Gastrocnemius medialis (tissue), 4 donors: ENCODE results near the gene SPIRE2.

Experiments
- CTCF ChIP-seq, 5 experiments: fragments of 450-650 bp in 3 of 5; fragments of 200-600 bp in 2 of 5; sonication (generic) in 2 of 5; IDR thresholded peaks in 4 of 5; conservative IDR thresholded peaks in 1 of 5; 1 replicate in 4 of 5; 2 replicates in 1 of 5; pipeline ENCODE4 v1.5.1; 2016 to 2019; ENCODE audit warnings: antibody characterized with exemption in 5 of 5, mild to moderate bottlenecking in 3 of 5, moderate library complexity in 3 of 5
- POLR2A ChIP-seq, 2 donors: fragments of 450-650 bp; IDR thresholded peaks; one replicate each; pipeline ENCODE4 v1.6.1; 2017; ENCODE audit warnings: antibody characterized with exemption in 2 of 2, mild to moderate bottlenecking in 2 of 2, moderate library complexity in 2 of 2

GRCh38 chr16:89826531-89827382, 1.5 kb upstream of the SPIRE2 start:
- TF ChIP-seq CTCF (IDR thresholded peaks at IDR 0.05 in 4 of 5, conservative IDR thresholded peaks at IDR 0.05 in 1 of 5) = no peak
- TF ChIP-seq POLR2A (IDR thresholded peaks at IDR 0.05) = no peak
